CD4-positive, alpha-beta memory T cell (primary cell): ENCODE measurements around the gene BACE2. TPM values are rescaled to one million over a fixed set of nuclear protein-coding genes. Genes with fewer than 3 reads are reported as not detected.

Source experiments
- CTCF ChIA-PET: fragments of 350-600 bp; sonication (Branson Sonifier 250); formaldehyde crosslinking; loops from one replicate; lab custom pipeline; 2021; ENCODE audit warnings: inconsistent platforms; ENCODE audit not compliant: partially characterized antibody; lab: Charles Lee
- POLR2A ChIA-PET: fragments of 350-600 bp; sonication (Branson Sonifier 250); formaldehyde crosslinking; loops from one replicate; lab custom pipeline; 2021; ENCODE audit not compliant: partially characterized antibody; lab: Charles Lee
- DNase-seq, 5 donors: peaks; one replicate each; pipeline versions ENCODE4 v3.0.0 to v3.0.0-alpha.2; 2020 to 2022; ENCODE audit warnings: mixed read lengths in 1 of 5
- H3K27ac ChIP-seq: one replicate; pipeline ENCODE4 v1.7.0; 2013; ENCODE audit warnings: low read depth, low read length
- H3K27me3 ChIP-seq: 2 replicates; pipeline ENCODE4 v1.7.0; 2013; ENCODE audit warnings: mild to moderate bottlenecking, low read length, moderate library complexity; ENCODE audit not compliant: insufficient read depth
- H3K36me3 ChIP-seq: 2 replicates; pipeline ENCODE4 v1.7.0; 2013; ENCODE audit warnings: mild to moderate bottlenecking, low read length, moderate library complexity; ENCODE audit not compliant: insufficient read depth
- H3K4me1 ChIP-seq: 2 replicates; pipeline ENCODE4 v1.7.0; 2013; ENCODE audit warnings: mild to moderate bottlenecking, low read length, moderate library complexity; ENCODE audit not compliant: insufficient read depth
- H3K4me3 ChIP-seq, 2 donors: one replicate each; pipeline ENCODE4 v1.7.0; 2013; ENCODE audit warnings: low read length in 2 of 2, mild to moderate bottlenecking in 1 of 2
- H3K9me3 ChIP-seq, 2 donors: one replicate each; pipeline ENCODE4 v1.7.0; 2013; ENCODE audit warnings: low read length in 2 of 2, control low read depth in 1 of 2; ENCODE audit not compliant: control insufficient read depth in 1 of 2
- H3K27ac Mint-ChIP-seq, 7 donors: one replicate each; pipeline ENCODE4 v1.8.0; 2020 to 2021; ENCODE audit warnings: mixed read lengths in 7 of 7, mild to moderate bottlenecking in 6 of 7, inconsistent platforms in 3 of 7, moderate library complexity in 3 of 7
- H3K27me3 Mint-ChIP-seq, 2 donors: one replicate each; pipeline ENCODE4 v1.8.0; 2020 to 2021; ENCODE audit warnings: mixed read lengths in 2 of 2
- H3K36me3 Mint-ChIP-seq, 2 donors: one replicate each; pipeline ENCODE4 v1.8.0; 2020 to 2021; ENCODE audit warnings: mixed read lengths in 2 of 2, inconsistent platforms in 1 of 2, mild to moderate bottlenecking in 1 of 2
- H3K4me1 Mint-ChIP-seq, 4 donors: one replicate each; pipeline ENCODE4 v1.8.0; 2020 to 2021; ENCODE audit warnings: mixed read lengths in 4 of 4, mild to moderate bottlenecking in 1 of 4
- H3K4me3 Mint-ChIP-seq, 8 donors: one replicate each; pipeline ENCODE4 v1.8.0; 2020 to 2021; ENCODE audit warnings: mixed read lengths in 8 of 8, mild to moderate bottlenecking in 7 of 8, moderate library complexity in 6 of 8, inconsistent platforms in 3 of 8
- H3K9me3 Mint-ChIP-seq, 8 donors: one replicate each; pipeline ENCODE4 v1.8.0; 2020 to 2021; ENCODE audit warnings: mixed read lengths in 8 of 8, mild to moderate bottlenecking in 5 of 8, inconsistent platforms in 3 of 8, moderate library complexity in 1 of 8
- intact Hi-C: fragments of 100-400 bp; cut with micrococcal nuclease; formaldehyde crosslinking; loops from one replicate; pipeline ENCODE4 v1.15.1; 2023
- polyA plus RNA-seq, 2 donors: library from polyadenylated mRNA; unstranded; fragments of 300-500 nt; fragmentation: Illumina TruSeq; gene quantifications; one replicate each; pipeline ENCODE4 v1.2.3, GENCODE V29; 2021
- total RNA-seq, 2 experiments: library from RNA; stranded (reverse); gene quantifications; one replicate each; pipeline ENCODE4 v1.2.3, GENCODE V29; 2021

Gene BACE2
- total and polyA plus RNA-seq, 4 experiments from 2014 or later = 0.10 to 0.52 TPM; not detected in 2

DNA sequence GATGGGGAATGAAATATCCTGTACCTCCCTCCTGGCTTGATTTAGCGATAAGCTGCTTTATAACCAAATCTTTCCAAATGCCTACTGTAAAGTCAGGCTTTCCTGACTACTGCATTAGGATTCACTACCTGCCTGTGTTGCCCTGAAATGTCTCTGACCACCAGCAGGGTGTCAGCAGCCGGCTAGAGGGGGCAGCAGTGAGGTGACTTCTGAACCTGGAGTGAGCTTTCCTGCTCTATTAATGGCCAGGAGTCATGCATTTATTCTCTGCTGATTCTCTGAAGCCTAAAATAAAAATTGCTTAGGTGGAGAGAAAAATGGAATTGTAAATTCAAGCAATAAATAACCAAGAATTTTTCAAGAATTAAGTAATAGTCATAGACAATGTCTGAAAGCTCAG, 2.5 kb downstream of the BACE2 start:
- H3K4me3 Mint-ChIP-seq = no peak overlapping the region
- H3K9me3 Mint-ChIP-seq = no peaks in the 10 kb centered on the region
- POLR2A ChIA-PET = no interaction called here
- no peak overlapping the region for H3K4me3 ChIP-seq
- H3K4me1 ChIP-seq = peaks cover 9% of the 10 kb centered on the region
- intact Hi-C loops = no loop called here
- DNase-seq = no peak
- H3K9me3 ChIP-seq = no peaks in the 10 kb centered on the region
- H3K36me3 ChIP-seq = no peaks in the 10 kb centered on the region
- H3K27me3 ChIP-seq = peaks cover 12% of the 10 kb centered on the region
- H3K36me3 Mint-ChIP-seq = no peaks in the 10 kb centered on the region
- H3K27ac Mint-ChIP-seq = no peak overlapping the region
- H3K27ac ChIP-seq = no peak overlapping the region
- CTCF ChIA-PET = no interaction called here
- H3K27me3 Mint-ChIP-seq = peaks cover 41 to 43% of the 10 kb centered on the region in 2 donors
- H3K4me1 Mint-ChIP-seq = peaks cover 6 to 23% (median 10%) of the 10 kb centered on the region in 4 donors

GRCh38 chr21:41170859-41171609, 3.1 kb downstream of the BACE2 start:
- H3K27me3 Mint-ChIP-seq = peaks cover 36 to 37% of the 10 kb centered on the region in 2 donors
- Histone ChIP-seq H3K4me3 (no peak overlapping the region), H3K27me3 (peaks cover 10% of the 10 kb centered on the region), H3K27ac (no peak overlapping the region), H3K9me3 (no peaks in the 10 kb centered on the region), H3K4me1 (peaks cover 9% of the 10 kb centered on the region), H3K36me3 (no peaks in the 10 kb centered on the region)
- ChIA-PET CTCF (no interaction called here), POLR2A (no interaction called here)
- peaks cover 6 to 21% (median 10%) of the 10 kb centered on the region in 4 donors for H3K4me1 Mint-ChIP-seq
- no peak for DNase-seq
- no peak overlapping the region for H3K4me3 Mint-ChIP-seq
- H3K27ac Mint-ChIP-seq = no peak overlapping the region
- intact Hi-C loops = no loop called here
- H3K9me3 Mint-ChIP-seq = no peaks in the 10 kb centered on the region
- no peaks in the 10 kb centered on the region for H3K36me3 Mint-ChIP-seq

GRCh38 chr21:41175080-41175479, 7.1 kb downstream of the BACE2 start:
- CTCF ChIA-PET = no interaction called here
- Mint-ChIP-seq H3K36me3 (no peaks in the 10 kb centered on the region), H3K4me3 (no peak overlapping the region), H3K9me3 (no peaks in the 10 kb centered on the region), H3K27me3 (peaks cover 30 to 32% of the 10 kb centered on the region in 2 donors), H3K27ac (no peak overlapping the region), H3K4me1 (no peaks in the 10 kb centered on the region)
- H3K36me3 ChIP-seq = no peaks in the 10 kb centered on the region
- POLR2A ChIA-PET = no interaction called here
- no peak overlapping the region for H3K4me3 ChIP-seq
- H3K27ac ChIP-seq = no peak overlapping the region
- no peak for DNase-seq
- H3K4me1 ChIP-seq = no peaks in the 10 kb centered on the region
- H3K27me3 ChIP-seq = no peaks in the 10 kb centered on the region
- intact Hi-C loops = no loop called here
- no peaks in the 10 kb centered on the region for H3K9me3 ChIP-seq

DNA sequence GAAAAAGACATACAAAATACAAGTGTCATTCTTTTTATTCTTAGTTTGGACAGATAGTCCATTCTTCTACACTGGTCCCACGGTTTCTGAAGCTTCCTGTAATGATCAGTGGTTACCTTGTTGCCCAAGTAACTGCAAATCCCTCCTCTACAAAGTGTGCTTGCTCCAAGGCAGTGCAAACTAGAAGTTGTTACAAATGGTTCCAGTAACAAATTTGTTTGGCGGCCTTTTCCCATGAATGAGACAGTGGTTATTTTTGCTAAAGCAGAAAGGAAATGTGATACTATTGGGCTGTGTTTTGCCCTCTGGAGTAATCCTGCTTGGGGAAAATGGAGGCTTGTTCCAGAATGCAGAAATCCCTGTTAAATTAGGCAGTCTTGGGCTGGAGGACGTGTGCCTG, 8.9 kb downstream of the BACE2 start:
- H3K9me3 ChIP-seq = no peaks in the 10 kb centered on the region
- H3K4me3 ChIP-seq = no peak overlapping the region
- peaks cover 0 to 3% (median 0%) of the 10 kb centered on the region in 8 donors for H3K9me3 Mint-ChIP-seq
- intact Hi-C loops = no loop called here
- POLR2A ChIA-PET = no interaction called here
- H3K27me3 ChIP-seq = peaks cover 8% of the 10 kb centered on the region
- CTCF ChIA-PET = no interaction called here
- H3K27ac ChIP-seq = no peak overlapping the region
- H3K4me3 Mint-ChIP-seq = no peak overlapping the region
- no peaks in the 10 kb centered on the region for H3K4me1 Mint-ChIP-seq
- H3K36me3 ChIP-seq = no peaks in the 10 kb centered on the region
- peaks cover 31% of the 10 kb centered on the region in 2 donors for H3K27me3 Mint-ChIP-seq
- no peak for DNase-seq
- no peaks in the 10 kb centered on the region for H3K36me3 Mint-ChIP-seq
- no peaks in the 10 kb centered on the region for H3K4me1 ChIP-seq
- H3K27ac Mint-ChIP-seq = no peak overlapping the region

DNA sequence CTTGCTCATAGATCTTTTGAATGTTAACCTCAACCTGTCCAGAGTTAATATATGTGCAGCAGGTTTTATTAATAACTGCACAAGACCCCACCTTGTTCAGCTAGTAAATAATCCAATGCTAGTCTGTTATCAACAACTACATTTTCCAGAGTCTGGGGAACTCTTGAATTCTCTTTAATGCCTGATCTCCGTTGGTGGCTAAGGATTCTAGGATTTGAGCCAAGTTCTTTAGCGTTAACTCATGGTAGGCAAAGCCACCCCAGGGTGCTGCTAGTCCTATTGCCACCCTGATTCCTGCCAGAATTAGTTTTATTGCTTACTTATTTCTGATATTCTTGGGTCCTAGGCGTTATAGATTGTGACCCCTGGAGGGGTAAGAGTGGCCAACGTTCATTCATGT, 12.8 kb downstream of the BACE2 start:
- peaks cover 0 to 3% (median 0%) of the 10 kb centered on the region in 8 donors for H3K9me3 Mint-ChIP-seq
- H3K4me1 ChIP-seq = no peaks in the 10 kb centered on the region
- peaks cover 24 to 37% of the 10 kb centered on the region in 2 donors for H3K27me3 Mint-ChIP-seq
- no peaks in the 10 kb centered on the region for H3K36me3 Mint-ChIP-seq
- no peak overlapping the region for H3K27ac ChIP-seq
- no peaks in the 10 kb centered on the region for H3K4me1 Mint-ChIP-seq
- POLR2A ChIA-PET = no interaction called here
- CTCF ChIA-PET = no interaction called here
- H3K9me3 ChIP-seq = no peaks in the 10 kb centered on the region
- no peak overlapping the region for H3K27ac Mint-ChIP-seq
- no peak overlapping the region for H3K4me3 ChIP-seq
- DNase-seq = no peak
- intact Hi-C loops = no loop called here
- H3K36me3 ChIP-seq = no peaks in the 10 kb centered on the region
- H3K27me3 ChIP-seq = peaks cover 8% of the 10 kb centered on the region
- H3K4me3 Mint-ChIP-seq = no peak overlapping the region

DNA sequence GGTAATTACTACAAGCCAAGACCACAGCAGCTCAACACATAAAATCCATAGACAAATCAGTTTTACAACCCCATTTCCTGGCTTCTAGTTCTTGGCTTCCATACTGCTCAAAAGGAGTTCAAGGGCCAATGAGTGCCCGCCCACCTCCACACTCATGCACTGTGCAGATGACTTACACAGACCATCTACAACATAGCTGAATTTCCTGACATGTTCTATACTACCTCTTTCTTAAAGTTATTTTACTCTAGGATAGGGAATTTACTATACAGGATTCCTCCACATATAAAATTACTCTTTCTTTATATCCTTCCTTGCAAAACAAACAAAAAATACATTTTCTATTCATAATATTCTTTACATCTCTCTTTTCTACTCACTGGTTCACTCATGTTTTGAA, 14.6 kb downstream of the BACE2 start:
- CTCF ChIA-PET = no interaction called here
- H3K27ac Mint-ChIP-seq = no peak overlapping the region

GRCh38 chr21:41183575-41183974, 15.6 kb downstream of the BACE2 start:
- Histone ChIP-seq H3K4me1 (no peaks in the 10 kb centered on the region), H3K9me3 (no peaks in the 10 kb centered on the region), H3K4me3 (no peak overlapping the region), H3K36me3 (no peaks in the 10 kb centered on the region), H3K27me3 (peaks cover 8% of the 10 kb centered on the region), H3K27ac (no peak overlapping the region)
- no peak for DNase-seq
- ChIA-PET CTCF (no interaction called here), POLR2A (no interaction called here)
- Mint-ChIP-seq H3K4me1 (no peaks in the 10 kb centered on the region), H3K4me3 (no peak overlapping the region), H3K27ac (no peak overlapping the region), H3K27me3 (peaks cover 20 to 27% of the 10 kb centered on the region in 2 donors), H3K9me3 (peaks cover 0 to 3% (median 0%) of the 10 kb centered on the region in 8 donors), H3K36me3 (no peaks in the 10 kb centered on the region)
- intact Hi-C loops = no loop called here

More for the DNA sequence above, 14.6 kb downstream of the BACE2 start:
- no peaks in the 10 kb centered on the region for H3K4me1 ChIP-seq
- H3K27me3 Mint-ChIP-seq = peaks cover 20 to 28% of the 10 kb centered on the region in 2 donors
- peaks cover 0 to 3% (median 0%) of the 10 kb centered on the region in 8 donors for H3K9me3 Mint-ChIP-seq
- H3K4me3 ChIP-seq = no peak overlapping the region
- H3K9me3 ChIP-seq = no peaks in the 10 kb centered on the region
- no peak overlapping the region for H3K27ac ChIP-seq
- H3K36me3 Mint-ChIP-seq = no peaks in the 10 kb centered on the region
- no peaks in the 10 kb centered on the region for H3K36me3 ChIP-seq
- no peak overlapping the region for H3K4me3 Mint-ChIP-seq
- H3K4me1 Mint-ChIP-seq = no peaks in the 10 kb centered on the region
- POLR2A ChIA-PET = no interaction called here
- intact Hi-C loops = no loop called here
- H3K27me3 ChIP-seq = peaks cover 8% of the 10 kb centered on the region
- DNase-seq = no peak
